ENCODE data around the gene RNF151. TPM values are rescaled to one million over a fixed set of nuclear protein-coding genes. Genes with fewer than 3 reads are reported as not detected.

Gene RNF151
- total RNA-seq, 4 donors from 2014 or later, result not detected

- TF ChIP-seq EP300 (IDR thresholded peaks at IDR 0.05) (no peak), CTCF (IDR thresholded peaks at IDR 0.05) (no peak), POLR2AphosphoS5 (IDR thresholded peaks at IDR 0.05) (no peak), POLR2A (IDR thresholded peaks at IDR 0.05) (no peak)
- WGBS, result 93% methylated on average over 6 of the region's 19 CpGs
- Histone ChIP-seq H3K36me3 (peaks cover 67% of the 10 kb centered on the region), H3K27ac (no peak overlapping the region), H3K4me1 (peaks cover 42% of the 10 kb centered on the region), H3K4me3 (no peak overlapping the region), H3K27me3 (no peaks in the 10 kb centered on the region), H3K9me3 (no peaks in the 10 kb centered on the region)
- no peak for DNase-seq (ENCODE audit: low spot score in 2 of 2)
Observed at GRCh38 chr16:2001035-2001434, 34.4 kb downstream of the RNF151 start.

- 93% methylated on average over 33 of the region's 53 CpGs for WGBS
- no peaks in the 10 kb centered on the region for H3K9me3 ChIP-seq
Observed at GRCh38 chr16:2001456-2002355, 35.0 kb downstream of the RNF151 start.

GRCh38 chr16:2002406-2003230, 36.0 kb downstream of the RNF151 start:
- Histone ChIP-seq H3K36me3 (peaks cover 59% of the 10 kb centered on the region), H3K27me3 (no peaks in the 10 kb centered on the region), H3K4me3 (no peak overlapping the region), H3K9me3 (no peaks in the 10 kb centered on the region), H3K4me1 (peaks cover 51% of the 10 kb centered on the region), H3K27ac (no peak overlapping the region)
- TF ChIP-seq EP300 (IDR thresholded peaks at IDR 0.05) (no peak), POLR2A (IDR thresholded peaks at IDR 0.05) (no peak), POLR2AphosphoS5 (IDR thresholded peaks at IDR 0.05) (no peak), CTCF (IDR thresholded peaks at IDR 0.05) (no peak)
- WGBS, result 91% methylated on average over 16 of the region's 47 CpGs
- DNase-seq (ENCODE audit: low spot score in 2 of 2), result no peak

More at GRCh38 chr16:2001456-2002355, 35.0 kb downstream of the RNF151 start:
- no peaks in the 10 kb centered on the region for H3K27me3 ChIP-seq
- H3K27ac ChIP-seq, result no peak overlapping the region
- TF ChIP-seq EP300 (IDR thresholded peaks at IDR 0.05) (no peak), CTCF (IDR thresholded peaks at IDR 0.05) (no peak), POLR2A (IDR thresholded peaks at IDR 0.05) (no peak), POLR2AphosphoS5 (IDR thresholded peaks at IDR 0.05) (no peak)
- peaks cover 67% of the 10 kb centered on the region for H3K36me3 ChIP-seq
- no peak overlapping the region for H3K4me3 ChIP-seq
- DNase-seq (ENCODE audit: low spot score in 2 of 2), result no peak
- H3K4me1 ChIP-seq, result peaks cover 49% of the 10 kb centered on the region

GRCh38 chr16:2003231-2003826, 36.7 kb downstream of the RNF151 start:
- H3K27me3 ChIP-seq, result no peaks in the 10 kb centered on the region
- peaks cover 53% of the 10 kb centered on the region for H3K4me1 ChIP-seq
- no peak overlapping the region for H3K27ac ChIP-seq
- H3K4me3 ChIP-seq, result no peak overlapping the region
- WGBS, result 85% methylated on average over 7 of the region's 8 CpGs
- peaks cover 52% of the 10 kb centered on the region for H3K36me3 ChIP-seq
- DNase-seq (ENCODE audit: low spot score in 2 of 2), result no peak
- H3K9me3 ChIP-seq, result no peaks in the 10 kb centered on the region
- TF ChIP-seq POLR2AphosphoS5 (IDR thresholded peaks at IDR 0.05), result no peak
- no peak for TF ChIP-seq EP300 (IDR thresholded peaks at IDR 0.05)

- H3K4me3 ChIP-seq, result peak overlapping the region; percentile 6
- H3K4me1 ChIP-seq, result peaks cover 58% of the 10 kb centered on the region
Observed at GRCh38 chr16:2003827-2004641, 37.4 kb downstream of the RNF151 start.

More at GRCh38 chr16:2003827-2004641, 37.4 kb downstream of the RNF151 start:
- peak; percentile 91 to 93 for DNase-seq (ENCODE audit: low spot score in 2 of 2)
- Histone ChIP-seq H3K27ac (no peak overlapping the region), H3K36me3 (peaks cover 45% of the 10 kb centered on the region), H3K27me3 (no peaks in the 10 kb centered on the region), H3K9me3 (no peaks in the 10 kb centered on the region)
- WGBS, result 13% methylated on average over 6 of the region's 36 CpGs
- TF ChIP-seq EP300 (IDR thresholded peaks at IDR 0.05) (no peak), CTCF (IDR thresholded peaks at IDR 0.05) (peak; percentile 77 to 96)

Measured in suprapubic skin (tissue), 4 donors.